DND-41 (cell line): Measurements from ENCODE around the gene CALHM6.

Source experiments
- ATAC-seq: fragments of 200-7000 bp; cut with Tn5 transposase; 3 replicates; pipeline ENCODE4 v1.9.1; 2021; ENCODE audit warnings: low read depth; ENCODE audit not compliant: insufficient read depth
- DNase-seq: peaks from one replicate; pipeline ENCODE4 v3.0.0-alpha.2; 2020
- H2AFZ ChIP-seq: 2 replicates; pipeline ENCODE4 v1.6.0; 2012; ENCODE audit warnings: low read depth, low read length
- H3K27ac ChIP-seq: 2 replicates; pipeline ENCODE4 v1.5.1; 2012; ENCODE audit warnings: low read length, inconsistent platforms
- H3K27me3 ChIP-seq: fragments of 200-600 bp; sonication (generic); 2 replicates; pipeline ENCODE4 v1.6.0; 2012; ENCODE audit warnings: low read length, mild to moderate bottlenecking, inconsistent platforms; ENCODE audit not compliant: insufficient read depth, poor library complexity
- H3K36me3 ChIP-seq: 2 replicates; pipeline ENCODE4 v1.5.1; 2012; ENCODE audit warnings: low read length, inconsistent platforms; ENCODE audit not compliant: insufficient read depth
- H3K4me1 ChIP-seq: 2 replicates; pipeline ENCODE4 v1.5.1; 2012; ENCODE audit warnings: mild to moderate bottlenecking, low read length; ENCODE audit not compliant: insufficient read depth
- H3K4me2 ChIP-seq: 2 replicates; pipeline ENCODE4 v1.6.0; 2012; ENCODE audit warnings: mild to moderate bottlenecking, moderate library complexity, low read length, inconsistent platforms; ENCODE audit not compliant: insufficient read depth
- H3K4me3 ChIP-seq, 2 experiments: fragments of 200-600 bp in 1 of 2; shearing (Covaris generic) in 1 of 2; 2 replicates each; pipeline ENCODE4 v1.5.1; 2012 to 2016; ENCODE audit warnings: inconsistent platforms in 2 of 2, low read length in 2 of 2, mild to moderate bottlenecking in 2 of 2, low read depth in 1 of 2, moderate library complexity in 1 of 2
- H3K79me2 ChIP-seq: 2 replicates; pipeline ENCODE4 v1.6.0; 2012; ENCODE audit warnings: low read length, inconsistent platforms; ENCODE audit not compliant: insufficient read depth
- H3K9ac ChIP-seq: 2 replicates; pipeline ENCODE4 v1.6.0; 2012; ENCODE audit warnings: low read depth, mild to moderate bottlenecking, inconsistent platforms, low read length, moderate library complexity
- H3K9me3 ChIP-seq: 2 replicates; pipeline ENCODE4 v1.5.1; 2012; ENCODE audit warnings: low read length, moderate library complexity, mild to moderate bottlenecking, inconsistent platforms; ENCODE audit not compliant: insufficient read depth, severe bottlenecking
- H4K20me1 ChIP-seq: 2 replicates; pipeline ENCODE4 v1.6.0; 2012; ENCODE audit warnings: low read length; ENCODE audit not compliant: insufficient read depth
- EZH2 ChIP-seq: IDR thresholded peaks from 3 replicates; pipeline ENCODE4 v1.6.1; 2012; ENCODE audit warnings: borderline replicate concordance, low read depth, mild to moderate bottlenecking, moderate library complexity, low read length, inconsistent platforms; ENCODE audit not compliant: severe bottlenecking
- TF ChIP-seq, protein P1 (sequence below): IDR thresholded peaks from 2 replicates; pipeline ENCODE4 v1.5.1; 2012; ENCODE audit warnings: borderline replicate concordance, low read length, moderate library complexity, mild to moderate bottlenecking; ENCODE audit not compliant: poor library complexity, severe bottlenecking; ENCODE audit errors: extremely low read depth

Gene CALHM6

DNA sequence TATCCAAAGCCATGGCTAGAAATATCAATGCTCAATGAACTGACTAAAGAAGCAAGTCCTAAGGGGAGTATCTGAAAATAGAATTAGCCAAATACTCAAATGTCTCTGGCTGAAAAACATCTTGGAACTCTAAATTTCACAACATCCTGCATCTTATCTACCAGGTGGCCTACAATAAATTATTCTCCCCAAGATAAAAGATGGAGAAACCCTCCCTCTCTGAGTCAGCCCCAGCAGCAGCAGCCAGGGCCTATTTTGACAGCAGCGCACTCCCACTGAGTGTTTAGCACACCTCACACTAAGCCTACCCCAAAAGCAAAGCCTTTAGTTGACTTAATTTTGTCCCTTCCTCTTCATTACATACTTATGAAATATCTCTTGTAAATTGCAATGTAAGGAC is 5.9 kb downstream of the CALHM6 start:
- Histone ChIP-seq H3K36me3 (no peaks in the 10 kb centered on the region), H3K4me1 (peaks cover 10% of the 10 kb centered on the region), H3K4me2 (no peak overlapping the region), H3K9me3 (no peaks in the 10 kb centered on the region), H3K27ac (no peak overlapping the region), H2AFZ (no peak overlapping the region), H3K9ac (no peak overlapping the region), H4K20me1 (no peaks in the 10 kb centered on the region), H3K79me2 (no peaks in the 10 kb centered on the region), H3K27me3 (no peaks in the 10 kb centered on the region), H3K4me3 (no peak overlapping the region)
- DNase-seq (no peak), ATAC-seq (no peak)
- TF ChIP-seq, protein P1, sequence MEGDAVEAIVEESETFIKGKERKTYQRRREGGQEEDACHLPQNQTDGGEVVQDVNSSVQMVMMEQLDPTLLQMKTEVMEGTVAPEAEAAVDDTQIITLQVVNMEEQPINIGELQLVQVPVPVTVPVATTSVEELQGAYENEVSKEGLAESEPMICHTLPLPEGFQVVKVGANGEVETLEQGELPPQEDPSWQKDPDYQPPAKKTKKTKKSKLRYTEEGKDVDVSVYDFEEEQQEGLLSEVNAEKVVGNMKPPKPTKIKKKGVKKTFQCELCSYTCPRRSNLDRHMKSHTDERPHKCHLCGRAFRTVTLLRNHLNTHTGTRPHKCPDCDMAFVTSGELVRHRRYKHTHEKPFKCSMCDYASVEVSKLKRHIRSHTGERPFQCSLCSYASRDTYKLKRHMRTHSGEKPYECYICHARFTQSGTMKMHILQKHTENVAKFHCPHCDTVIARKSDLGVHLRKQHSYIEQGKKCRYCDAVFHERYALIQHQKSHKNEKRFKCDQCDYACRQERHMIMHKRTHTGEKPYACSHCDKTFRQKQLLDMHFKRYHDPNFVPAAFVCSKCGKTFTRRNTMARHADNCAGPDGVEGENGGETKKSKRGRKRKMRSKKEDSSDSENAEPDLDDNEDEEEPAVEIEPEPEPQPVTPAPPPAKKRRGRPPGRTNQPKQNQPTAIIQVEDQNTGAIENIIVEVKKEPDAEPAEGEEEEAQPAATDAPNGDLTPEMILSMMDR: no peak
- TF ChIP-seq EZH2: no peak

DNA sequence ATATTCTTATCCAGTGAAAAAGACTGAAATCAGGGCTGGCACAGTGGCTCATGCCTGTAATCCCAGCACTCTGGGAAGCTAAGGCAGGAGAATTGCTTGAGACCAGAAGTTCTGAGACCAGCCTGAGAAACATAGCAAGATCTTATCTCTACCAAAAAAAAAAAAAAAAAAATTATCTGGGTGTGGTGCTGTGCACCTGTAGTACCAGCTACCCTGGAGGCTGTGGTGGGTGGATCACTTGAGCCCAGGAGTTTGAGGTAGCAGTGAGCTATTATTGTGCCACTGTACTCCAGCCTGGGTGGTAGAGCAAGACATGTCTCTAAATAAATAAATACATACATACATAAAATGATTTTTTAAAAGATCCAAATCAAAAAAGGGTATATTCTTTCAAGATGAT is 6.3 kb downstream of the CALHM6 start:
- Histone ChIP-seq H3K4me2 (no peak overlapping the region), H4K20me1 (no peaks in the 10 kb centered on the region), H3K4me3 (no peak overlapping the region), H3K79me2 (no peaks in the 10 kb centered on the region), H3K27ac (no peak overlapping the region), H3K4me1 (peaks cover 9% of the 10 kb centered on the region), H3K36me3 (no peaks in the 10 kb centered on the region), H2AFZ (no peak overlapping the region), H3K9ac (no peak overlapping the region), H3K27me3 (no peaks in the 10 kb centered on the region), H3K9me3 (no peaks in the 10 kb centered on the region)
- TF ChIP-seq EZH2: no peak
- TF ChIP-seq, protein P1: no peak
- ATAC-seq (no peak), DNase-seq (no peak)

DNA sequence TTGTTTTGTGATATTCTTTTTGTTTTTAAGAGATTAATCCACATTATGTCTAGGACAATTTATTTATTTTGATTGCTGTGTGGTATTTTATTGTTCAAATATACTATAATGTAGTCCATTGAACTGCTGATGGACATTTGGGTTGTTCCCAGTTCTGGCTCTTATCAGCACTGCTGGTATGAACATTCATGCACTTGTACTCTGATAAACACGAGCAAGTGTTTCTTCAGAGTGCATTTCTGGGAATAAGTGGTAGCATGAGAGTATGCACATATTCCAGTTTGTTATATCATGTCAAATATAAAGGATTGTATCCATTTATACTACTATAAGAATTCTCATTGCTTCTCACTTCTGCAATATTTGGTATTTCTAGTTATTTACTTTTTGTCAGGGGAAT is 7.1 kb downstream of the CALHM6 start:
- DNase-seq: no peak
- no peaks in the 10 kb centered on the region for H4K20me1 ChIP-seq
- H3K9ac ChIP-seq: no peak overlapping the region

More for the DNA sequence above, 7.1 kb downstream of the CALHM6 start:
- Histone ChIP-seq H3K36me3 (no peaks in the 10 kb centered on the region), H3K27ac (no peak overlapping the region), H3K4me3 (no peak overlapping the region), H3K9me3 (no peaks in the 10 kb centered on the region), H3K4me2 (no peak overlapping the region), H3K4me1 (peaks cover 2% of the 10 kb centered on the region), H3K27me3 (no peaks in the 10 kb centered on the region), H3K79me2 (no peaks in the 10 kb centered on the region), H2AFZ (no peak overlapping the region)
- no peak for ATAC-seq
- no peak for TF ChIP-seq EZH2
- TF ChIP-seq, protein P1: no peak
